Left lung (tissue), 10 donors: Measurements from ENCODE around the gene TMEM271. TPM values are rescaled to one million over a fixed set of nuclear protein-coding genes. Genes with fewer than 3 reads are reported as not detected.
A peak's percentile ranks its signal among the peaks of the same experiment; 100 is the strongest.

ENCODE experiments used
- ATAC-seq: fragments of 200-7000 bp; cut with Tn5 transposase; one replicate; pipeline ENCODE4 v1.9.1; 2020; ENCODE audit warnings: moderate library complexity
- DNase-seq, 4 donors: peaks; one replicate each; pipeline ENCODE4 v3.0.0-alpha.2; 2013 to 2020
- H3K27ac ChIP-seq, 2 donors: fragments of 200-600 bp; sonication (generic) in 1 of 2; one replicate each; pipeline versions ENCODE4 v1.5.0 to v1.8.0; 2020 to 2021
- H3K27me3 ChIP-seq, 2 donors: fragments of 200-600 bp; sonication (generic) in 1 of 2; one replicate each; pipeline versions ENCODE4 v1.5.0 to v1.8.0; 2020 to 2021
- H3K36me3 ChIP-seq, 2 donors: fragments of 200-600 bp; sonication (generic) in 1 of 2; one replicate each; pipeline versions ENCODE4 v1.5.0 to v1.8.0; 2020 to 2021
- H3K4me1 ChIP-seq, 2 donors: fragments of 200-600 bp; one replicate each; pipeline ENCODE4 v1.8.0; 2021
- H3K4me3 ChIP-seq, 2 donors: fragments of 200-600 bp; sonication (generic) in 1 of 2; one replicate each; pipeline versions ENCODE4 v1.5.0 to v1.8.0; 2020 to 2021; ENCODE audit warnings: mild to moderate bottlenecking in 1 of 2
- H3K9me3 ChIP-seq, 2 donors: fragments of 200-600 bp; sonication (generic) in 1 of 2; one replicate each; pipeline versions ENCODE4 v1.5.0 to v1.8.0; 2020 to 2021
- CTCF ChIP-seq, 2 donors: fragments of 200-600 bp; sonication (generic) in 1 of 2; IDR thresholded peaks; one replicate each; pipeline versions ENCODE4 v1.5.0 to v1.8.0; 2021; ENCODE audit warnings: antibody characterized with exemption in 2 of 2
- intact Hi-C, 2 donors: fragments of 100-400 bp; cut with DNase I; formaldehyde crosslinking; loops; one replicate each; pipeline versions ENCODE4 v1.11.2 to v1.14.2; 2022
- polyA plus RNA-seq, 6 donors: library from polyadenylated mRNA; unstranded; fragments of 120-200 nt; gene quantifications; one replicate each; pipeline ENCODE4 v1.2.1, GENCODE V29; 2013; ENCODE audit not compliant: insufficient read length in 6 of 6
- total RNA-seq, 2 donors: library from RNA; stranded (reverse); fragmentation: NEBNext Ultra II Directional; extraction: Animal tissue kit (Norgen Biotek cat#: 25700); gene quantifications; one replicate each; pipeline ENCODE4 v1.2.1, GENCODE V29; 2021
- donor health status: DM: no; HTN: yes; CAD: no.
- donor health status: DM: no; HTN: no; CAD: no.

TMEM271 gene
- total and polyA plus RNA-seq, 8 donors = not detected

- no peaks in the 10 kb centered on the region for H3K36me3 ChIP-seq
- intact Hi-C loops = no loop called here
- H3K4me1 ChIP-seq = peaks cover 0 to 7% of the 10 kb centered on the region in 2 donors
- peaks cover 41 to 98% of the 10 kb centered on the region in 2 donors for H3K27me3 ChIP-seq
- TF ChIP-seq CTCF (IDR thresholded peaks at IDR 0.05) = no peak
- H3K9me3 ChIP-seq = no peaks in the 10 kb centered on the region
- ATAC-seq (no peak), DNase-seq (no peak)
- no peak overlapping the region for H3K27ac ChIP-seq
- no peak overlapping the region for H3K4me3 ChIP-seq
Measured at GRCh38 chr4:573122-573892, 2.8 kb downstream of the TMEM271 start.

- no peaks in the 10 kb centered on the region for H3K9me3 ChIP-seq
- intact Hi-C loops = no loop called here
- H3K36me3 ChIP-seq = no peaks in the 10 kb centered on the region
- H3K27me3 ChIP-seq = peaks cover 34 to 93% of the 10 kb centered on the region in 2 donors
- no peak overlapping the region for H3K27ac ChIP-seq
- ATAC-seq (no peak), DNase-seq (no peak)
- H3K4me3 ChIP-seq = no peak overlapping the region
- H3K4me1 ChIP-seq = peaks cover 0 to 5% of the 10 kb centered on the region in 2 donors
- no peak for TF ChIP-seq CTCF (IDR thresholded peaks at IDR 0.05)
Measured at GRCh38 chr4:572594-572993, 3.5 kb downstream of the TMEM271 start.

GRCh38 chr4:571838-572572 is 4.1 kb downstream of the TMEM271 start:
- DNase-seq (peak in 1 of 4 donors; percentile 68), ATAC-seq (no peak)
- TF ChIP-seq CTCF (IDR thresholded peaks at IDR 0.05) = no peak
- Histone ChIP-seq H3K4me3 (no peak overlapping the region), H3K4me1 (no peaks in the 10 kb centered on the region), H3K27ac (no peak overlapping the region), H3K36me3 (no peaks in the 10 kb centered on the region), H3K27me3 (peaks cover 31 to 87% of the 10 kb centered on the region in 2 donors), H3K9me3 (no peaks in the 10 kb centered on the region)
- intact Hi-C loops = no loop called here

GRCh38 chr4:570754-571153 is 5.3 kb downstream of the TMEM271 start:
- no peak for TF ChIP-seq CTCF (IDR thresholded peaks at IDR 0.05)
- Histone ChIP-seq H3K4me3 (no peak overlapping the region), H3K27me3 (peaks cover 27 to 76% of the 10 kb centered on the region in 2 donors), H3K36me3 (no peaks in the 10 kb centered on the region), H3K27ac (no peak overlapping the region), H3K9me3 (peaks cover 0 to 2% of the 10 kb centered on the region in 2 donors), H3K4me1 (no peaks in the 10 kb centered on the region)
- intact Hi-C loops = no loop called here
- ATAC-seq (no peak), DNase-seq (no peak)

GRCh38 chr4:569958-570667 is 6.0 kb downstream of the TMEM271 start:
- peaks cover 27 to 70% of the 10 kb centered on the region in 2 donors for H3K27me3 ChIP-seq
- no peak for TF ChIP-seq CTCF (IDR thresholded peaks at IDR 0.05)
- intact Hi-C loops = no loop called here
- no peaks in the 10 kb centered on the region for H3K4me1 ChIP-seq
- H3K36me3 ChIP-seq = no peaks in the 10 kb centered on the region
- no peak overlapping the region for H3K4me3 ChIP-seq
- H3K27ac ChIP-seq = no peak overlapping the region
- DNase-seq = peak in 1 of 4 donors; percentile 45
- ATAC-seq = no peak
- peaks cover 0 to 3% of the 10 kb centered on the region in 2 donors for H3K9me3 ChIP-seq
